HEK293T (cell line): ENCODE measurements around the gene STK24.

Source experiments
- BHLHE40 ChIP-seq: fragments of 450-650 bp; IDR thresholded peaks from 2 replicates; pipeline ENCODE4 v1.6.1; 2016; ENCODE audit warnings: mild to moderate bottlenecking, moderate library complexity, borderline replicate concordance
- FOXK2 ChIP-seq: fragments of 450-650 bp; IDR thresholded peaks from 2 replicates; pipeline ENCODE4 v1.6.1; 2016; ENCODE audit warnings: mild to moderate bottlenecking
- LEF1 ChIP-seq: fragments of 450-650 bp; IDR thresholded peaks from 2 replicates; pipeline ENCODE4 v1.6.1; 2017; ENCODE audit warnings: mild to moderate bottlenecking, borderline replicate concordance
- NFRKB ChIP-seq: fragments of 450-650 bp; IDR thresholded peaks from 2 replicates; pipeline ENCODE4 v1.6.1; 2016; ENCODE audit warnings: mild to moderate bottlenecking, moderate library complexity
- SP1 ChIP-seq: fragments of 450-650 bp; IDR thresholded peaks from 2 replicates; pipeline ENCODE4 v1.6.1; 2017
- TARDBP ChIP-seq: fragments of 450-650 bp; IDR thresholded peaks from 2 replicates; pipeline ENCODE4 v1.6.1; 2016
- ZNF384 ChIP-seq: fragments of 450-650 bp; IDR thresholded peaks from 2 replicates; pipeline ENCODE4 v1.6.1; 2016
- TF ChIP-seq, protein P1 (sequence below): fragments of 450-650 bp; IDR thresholded peaks from 2 replicates; pipeline ENCODE4 v1.6.1; 2016

DNA sequence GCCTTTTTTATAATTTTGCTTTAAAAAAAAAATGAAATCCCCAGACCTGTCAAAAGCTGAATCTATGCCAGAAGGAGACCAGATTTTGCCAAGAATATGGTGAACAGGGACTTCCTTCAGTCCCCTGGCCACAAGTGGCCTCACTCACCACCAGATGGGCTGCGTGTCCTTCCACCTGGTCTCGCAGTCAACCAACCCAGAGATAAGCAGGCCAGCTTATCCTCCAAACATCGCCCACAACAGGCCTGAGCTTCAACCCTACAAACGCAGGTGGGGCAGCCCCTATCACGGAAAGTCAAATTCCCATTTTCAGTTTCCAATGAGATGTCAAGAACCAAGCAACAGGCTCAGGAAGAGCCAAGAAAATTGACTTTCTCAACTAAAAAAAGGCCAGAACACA lies 30.5 kb downstream of the STK24 start:
- TF ChIP-seq FOXK2 (no peak), BHLHE40 (no peak), SP1 (no peak), TARDBP (no peak), NFRKB (no peak), LEF1 (no peak), ZNF384 (no peak)
- TF ChIP-seq, protein P1, sequence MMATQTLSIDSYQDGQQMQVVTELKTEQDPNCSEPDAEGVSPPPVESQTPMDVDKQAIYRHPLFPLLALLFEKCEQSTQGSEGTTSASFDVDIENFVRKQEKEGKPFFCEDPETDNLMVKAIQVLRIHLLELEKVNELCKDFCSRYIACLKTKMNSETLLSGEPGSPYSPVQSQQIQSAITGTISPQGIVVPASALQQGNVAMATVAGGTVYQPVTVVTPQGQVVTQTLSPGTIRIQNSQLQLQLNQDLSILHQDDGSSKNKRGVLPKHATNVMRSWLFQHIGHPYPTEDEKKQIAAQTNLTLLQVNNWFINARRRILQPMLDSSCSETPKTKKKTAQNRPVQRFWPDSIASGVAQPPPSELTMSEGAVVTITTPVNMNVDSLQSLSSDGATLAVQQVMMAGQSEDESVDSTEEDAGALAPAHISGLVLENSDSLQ: no peak
